Activated CD4-positive, alpha-beta T cell treated with anti-CD3 and anti-CD28 coated beads, Interleukin-2, amount 50 U/mL, for 16 hours (primary cell): ENCODE results near the gene KIF16B.

Experiments used
- DNase-seq: peaks from one replicate; pipeline ENCODE4 v3.0.0-alpha.2; 2020

The KIF16B gene

DNA sequence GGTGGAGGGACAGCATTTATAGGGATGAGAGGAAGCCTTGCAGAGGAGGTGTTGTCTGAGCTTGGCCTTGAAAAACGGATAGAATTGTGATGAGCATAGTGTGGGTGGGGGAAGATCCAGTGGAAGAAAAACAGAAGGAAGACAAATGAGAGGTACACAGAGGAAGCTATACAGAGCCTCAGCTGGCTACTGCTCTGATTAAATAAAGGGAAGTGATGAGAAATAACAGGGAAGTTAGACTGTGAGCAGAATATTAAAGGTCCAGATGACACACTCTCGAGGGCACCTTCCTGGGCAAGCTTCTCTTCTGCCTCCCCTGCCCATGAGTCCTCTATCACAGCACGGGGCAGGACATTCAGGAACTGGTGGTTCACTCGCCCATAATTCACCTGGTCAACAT, 182.3 kb downstream of the KIF16B start:
- DNase-seq: no peak

DNA sequence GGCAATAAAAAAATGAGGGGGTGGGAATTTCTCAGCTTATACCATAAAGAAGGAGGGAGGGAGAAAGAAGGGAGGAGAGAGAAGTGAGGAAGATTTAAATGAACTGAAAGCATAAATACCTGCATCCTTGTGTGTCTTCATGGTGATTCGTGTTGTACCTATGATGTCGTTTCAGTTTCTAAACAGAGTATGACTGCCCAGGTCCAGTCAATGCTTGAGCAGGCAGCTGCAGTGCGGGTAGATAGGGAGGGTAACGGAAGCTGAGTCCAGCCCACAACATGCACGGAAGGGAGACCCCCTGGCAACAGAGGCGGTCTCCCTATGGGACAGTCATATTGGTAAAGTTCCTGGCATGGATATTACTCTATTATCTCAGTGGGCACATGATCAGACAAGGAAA, 184.5 kb downstream of the KIF16B start:
- no peak for DNase-seq

DNA sequence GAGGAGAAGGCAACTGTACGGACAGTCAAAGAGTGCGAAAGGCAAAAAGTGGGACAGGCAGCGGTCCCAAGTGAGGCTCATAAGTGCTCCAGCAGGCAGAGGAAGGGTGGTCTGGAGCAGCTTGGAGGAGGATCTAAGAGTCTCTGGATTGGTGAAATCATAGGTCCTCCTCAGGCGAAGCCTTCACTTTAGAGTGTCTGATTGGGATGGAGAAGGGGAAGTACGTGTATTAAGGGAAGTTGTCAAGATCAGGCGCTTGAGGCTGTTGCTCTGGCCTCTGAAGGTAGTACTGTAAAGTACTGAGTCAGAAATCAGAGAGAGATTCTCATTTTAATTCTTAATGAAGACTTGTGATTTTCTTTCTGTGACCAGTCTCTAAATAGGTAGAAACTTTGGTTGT, 185.6 kb downstream of the KIF16B start:
- DNase-seq: no peak

DNA sequence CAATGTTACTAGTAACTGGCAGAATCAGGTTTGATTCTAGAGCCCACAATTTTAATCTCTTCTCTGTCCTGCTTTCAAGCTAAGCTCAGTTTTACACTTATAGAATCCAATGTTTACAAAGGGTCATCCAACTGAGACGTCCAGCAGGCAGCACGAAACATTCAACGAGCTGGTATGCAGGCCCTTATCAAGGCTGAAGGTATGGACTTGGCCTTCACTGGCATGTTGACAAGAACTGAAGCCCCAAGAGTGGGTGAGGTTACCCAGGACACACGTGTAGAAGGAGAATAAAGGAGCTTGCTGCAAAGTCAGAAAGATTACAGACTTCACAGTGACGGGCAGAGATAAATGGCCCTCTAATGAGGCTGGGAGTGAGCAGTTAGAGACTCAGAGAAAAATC, 187.4 kb downstream of the KIF16B start:
- no peak for DNase-seq

GRCh38 chr20:16385462-16385861, 187.8 kb downstream of the KIF16B start:
- no peak for DNase-seq

DNA sequence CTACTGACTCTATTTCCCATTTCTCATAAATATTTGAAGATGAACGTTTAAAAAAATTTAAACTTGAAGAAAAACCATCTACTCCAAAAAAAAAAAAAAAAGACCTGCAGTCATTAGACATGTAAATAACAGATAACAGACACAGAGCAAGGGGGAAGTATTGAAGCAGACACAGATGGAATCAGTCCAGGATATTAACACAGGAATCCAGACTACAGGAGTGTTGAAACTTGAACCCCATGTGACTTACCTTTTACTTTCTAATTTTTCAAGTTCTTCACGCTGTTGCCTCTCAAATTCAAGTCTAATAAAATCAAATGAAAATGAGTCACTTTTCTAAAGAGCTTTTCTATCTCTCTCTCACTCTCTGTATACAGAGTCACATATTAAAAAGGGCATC, 191.8 kb downstream of the KIF16B start:
- no peak for DNase-seq

DNA sequence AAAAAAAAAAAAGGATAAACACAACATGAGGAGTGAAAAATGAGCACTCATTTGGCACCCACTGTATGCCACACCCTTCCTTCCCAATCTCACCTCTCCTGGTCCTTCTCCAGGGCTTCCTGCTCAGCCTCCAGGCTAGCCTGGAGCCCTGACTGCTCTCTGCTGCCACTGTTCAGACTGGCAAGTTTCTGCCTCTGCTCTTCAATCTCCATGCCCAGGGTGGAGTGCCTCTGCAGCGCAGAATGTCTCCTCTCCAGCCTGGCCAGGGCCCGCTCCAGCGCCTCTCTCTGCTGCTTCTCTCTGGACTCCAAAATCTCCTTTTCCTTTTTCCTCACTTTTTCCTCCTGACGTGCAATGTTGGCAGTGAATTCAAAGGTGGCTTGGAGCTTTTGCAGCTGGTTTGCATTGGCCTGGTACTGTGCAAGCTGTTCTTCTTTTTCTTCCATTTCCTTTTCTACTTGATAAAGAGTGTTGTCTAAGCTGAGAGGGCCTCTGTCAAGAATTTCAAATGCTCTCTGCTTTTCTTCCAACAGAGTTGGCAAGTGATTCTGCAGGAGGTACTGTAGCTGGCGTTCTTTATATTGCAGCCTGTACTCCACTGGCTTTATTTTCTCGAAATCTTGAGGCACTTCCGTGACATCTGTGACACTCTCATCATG, 194.4 kb downstream of the KIF16B start:
- DNase-seq: no peak

- DNase-seq: no peak
Measured at GRCh38 chr20:16378122-16378521, 195.1 kb downstream of the KIF16B start.

- no peak for DNase-seq
Measured at GRCh38 chr20:16369441-16369840, 203.8 kb downstream of the KIF16B start.

DNA sequence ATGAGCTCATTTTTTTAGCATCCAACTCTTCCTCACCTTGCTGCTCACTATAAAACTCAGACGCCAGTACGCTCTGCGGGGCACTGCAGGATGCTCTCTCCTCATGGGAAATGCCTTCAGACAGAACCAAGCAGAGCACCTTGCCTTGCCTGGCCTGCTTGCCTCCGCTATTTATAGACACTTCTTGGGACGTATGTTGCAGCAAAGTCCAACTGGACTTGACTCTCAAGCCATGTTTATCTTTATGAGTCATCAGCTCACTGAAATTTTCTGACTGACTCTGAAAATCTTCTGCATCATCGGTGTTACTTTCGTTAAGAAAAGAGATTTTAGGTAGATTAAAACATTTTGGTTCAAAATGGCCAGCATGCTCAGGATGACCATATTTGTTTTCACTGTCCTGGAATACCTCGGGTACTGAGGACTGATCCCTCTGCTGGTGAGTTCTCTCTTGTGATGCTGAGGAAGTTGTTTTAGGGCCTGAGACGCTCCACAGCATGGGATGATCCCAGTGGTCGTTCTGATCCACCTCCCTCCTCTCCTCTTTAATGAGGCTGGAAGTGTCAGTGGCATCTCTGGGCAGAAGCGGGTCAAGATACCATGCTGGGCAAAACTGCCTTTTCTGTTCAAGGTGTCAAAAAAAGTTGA, 204.5 kb downstream of the KIF16B start:
- DNase-seq: no peak

- DNase-seq: no peak
Measured at GRCh38 chr20:16367948-16368560, 205.2 kb downstream of the KIF16B start.

DNA sequence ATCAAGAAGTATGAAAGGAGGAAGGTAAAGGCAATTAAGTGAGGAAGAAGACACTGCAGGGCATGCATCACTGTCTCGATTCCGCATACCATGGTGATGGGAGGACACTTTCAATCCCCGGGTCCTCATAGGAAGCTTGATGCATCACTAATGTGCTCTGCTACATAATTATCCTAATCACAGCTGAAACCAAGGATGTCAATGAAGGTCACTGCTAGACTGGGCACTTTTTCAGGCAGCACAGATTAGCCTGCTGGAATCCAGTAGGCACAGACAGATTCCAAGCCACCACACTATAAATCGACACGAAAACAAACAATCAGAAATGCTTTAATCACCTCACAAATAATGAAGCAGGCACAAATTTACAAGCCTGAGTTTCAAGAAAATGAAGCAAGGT, 206.7 kb downstream of the KIF16B start:
- DNase-seq: no peak

DNA sequence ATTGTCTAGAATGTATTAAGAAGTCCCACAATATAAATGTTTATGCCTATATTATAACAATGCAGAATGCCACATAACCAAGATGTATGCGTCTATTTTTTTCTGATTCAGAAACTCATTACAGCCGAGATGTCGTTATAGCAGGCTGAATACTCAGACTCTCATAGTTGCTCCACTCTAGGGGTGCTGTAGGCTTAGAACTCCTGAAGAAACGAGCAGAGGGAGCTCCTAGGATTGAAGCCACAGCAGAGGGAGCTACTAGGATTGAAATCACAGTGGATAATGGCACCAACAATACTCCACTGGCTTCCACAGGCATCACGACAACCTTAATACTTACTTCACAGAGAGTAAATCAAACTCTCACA, 208.9 kb downstream of the KIF16B start:
- DNase-seq: no peak

DNA sequence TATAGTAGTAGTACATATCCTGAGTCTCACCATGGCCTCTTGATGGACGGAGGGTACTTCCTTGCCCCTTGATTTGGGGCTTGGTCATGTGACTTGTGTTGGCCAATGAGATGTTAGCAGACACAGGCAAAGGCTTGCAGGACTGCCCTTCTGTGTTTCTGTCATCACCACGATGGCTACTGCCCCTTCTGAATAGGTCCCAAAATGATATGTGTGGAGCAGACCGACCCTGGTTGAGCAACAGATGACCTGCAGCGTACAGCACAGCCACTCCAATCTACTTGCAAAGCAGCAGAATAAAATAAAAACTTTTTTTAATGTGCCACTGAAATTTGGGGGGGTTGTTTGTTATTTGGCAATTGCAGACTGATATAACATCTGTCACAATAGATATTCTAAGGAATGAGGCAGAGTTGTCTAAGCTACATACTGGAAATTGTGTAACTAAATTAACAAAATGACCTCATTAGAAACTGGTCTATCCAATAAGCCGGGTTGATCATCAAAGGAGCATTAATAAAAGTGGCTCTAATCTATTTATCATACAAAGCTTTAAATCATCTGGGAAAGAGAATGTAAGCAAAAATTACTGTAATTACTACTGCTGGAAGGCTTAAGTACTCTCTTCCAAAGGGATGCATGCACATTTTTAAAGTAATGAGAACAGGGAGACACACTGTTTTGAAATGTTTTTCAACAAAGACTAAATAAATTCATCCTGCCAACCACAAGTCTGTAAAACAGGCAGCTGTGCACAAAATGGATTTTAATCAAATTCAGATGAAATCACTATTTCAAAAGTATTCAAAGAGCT, 209.5 kb downstream of the KIF16B start:
- DNase-seq: no peak

DNA sequence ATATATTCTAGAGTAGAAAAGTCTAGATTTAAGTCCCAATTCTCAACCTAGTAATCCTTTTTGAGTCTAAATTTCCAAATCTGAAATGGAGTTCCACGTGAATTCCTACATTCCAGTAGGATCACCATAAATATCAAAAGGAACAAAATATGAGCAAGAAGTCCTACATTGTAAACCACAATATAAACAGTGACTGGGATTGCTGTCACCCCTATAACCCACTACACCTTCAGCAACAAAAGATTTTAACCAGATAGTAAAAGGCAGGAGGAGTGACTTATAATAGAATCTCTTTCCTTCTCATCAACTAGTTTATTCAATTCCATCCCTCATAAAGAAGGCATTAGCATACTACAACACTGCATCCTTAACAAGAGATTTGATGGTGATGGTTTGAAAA, 210.6 kb downstream of the KIF16B start:
- DNase-seq: no peak

DNA sequence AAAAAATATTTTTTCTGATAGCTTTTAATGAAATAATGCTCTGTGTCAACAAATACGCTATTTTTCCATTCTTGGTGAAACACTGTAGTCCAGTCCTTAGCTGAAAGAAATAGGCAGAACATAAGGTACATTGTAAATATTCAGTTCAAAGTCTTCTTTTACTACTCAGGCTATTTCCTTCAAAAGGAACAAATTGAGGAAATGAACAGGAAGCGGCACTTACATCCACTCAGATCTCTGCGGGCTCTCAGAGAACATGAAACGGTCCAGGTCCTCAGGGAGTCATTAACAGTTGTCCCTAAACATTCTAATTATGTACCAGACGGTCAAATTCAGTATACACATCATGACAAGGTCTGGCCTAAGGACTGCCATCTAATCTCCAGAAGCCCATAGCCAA, 212.6 kb downstream of the KIF16B start:
- DNase-seq: no peak

GRCh38 chr20:16353417-16353781, 219.8 kb downstream of the KIF16B start:
- DNase-seq: no peak

DNA sequence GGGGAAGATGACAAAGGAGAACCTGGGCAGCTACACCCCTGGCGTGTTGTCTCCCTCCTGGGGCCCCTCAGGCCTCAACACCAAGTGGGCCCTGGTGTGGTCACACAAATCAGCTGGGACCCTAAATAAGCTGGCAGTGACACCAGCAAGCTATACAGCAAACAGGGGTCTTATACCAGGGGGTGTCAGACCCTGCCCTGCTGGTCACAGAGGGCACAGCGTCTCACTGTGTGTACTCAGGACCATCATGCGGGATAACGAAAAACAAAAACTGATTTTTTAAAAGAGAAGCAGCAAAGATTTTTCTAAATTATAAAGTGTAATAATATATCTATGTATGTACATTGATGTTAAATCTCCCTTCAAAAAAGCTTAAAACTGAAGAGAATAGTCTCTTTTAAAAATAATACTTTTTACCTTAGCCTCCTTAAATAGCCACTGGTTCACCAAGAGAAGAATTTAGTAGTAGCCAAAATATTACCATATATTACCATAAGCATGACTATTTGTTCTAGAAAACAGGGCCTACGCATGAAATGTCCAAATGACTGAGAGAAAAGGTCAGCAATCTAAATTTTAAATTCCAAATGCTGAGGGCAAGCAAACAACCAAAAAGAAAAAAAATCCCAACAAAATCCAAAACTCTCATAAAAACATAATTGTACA, 220.4 kb downstream of the KIF16B start:
- DNase-seq: no peak

- no peak for DNase-seq
Measured at GRCh38 chr20:16352321-16352720, 220.9 kb downstream of the KIF16B start.

DNA sequence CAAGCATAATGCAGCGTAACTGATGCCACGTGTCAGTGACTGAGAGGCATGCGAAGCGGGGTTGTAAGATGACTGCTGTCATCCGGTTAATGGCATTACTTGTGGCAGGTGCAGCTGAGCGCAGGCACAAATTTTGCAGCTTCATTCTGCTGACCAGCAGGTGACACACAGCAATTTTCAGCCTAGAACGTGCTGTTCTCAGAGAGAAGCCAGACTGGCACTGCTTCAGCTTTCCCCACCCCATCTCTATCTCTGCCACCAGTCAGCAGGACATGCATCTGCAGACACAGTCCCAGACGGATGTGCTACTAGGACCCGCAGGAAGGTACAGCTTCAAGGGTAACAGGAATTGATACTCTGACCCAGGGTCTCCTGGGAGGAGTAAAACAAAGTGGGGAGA, 221.8 kb downstream of the KIF16B start:
- no peak for DNase-seq

DNA sequence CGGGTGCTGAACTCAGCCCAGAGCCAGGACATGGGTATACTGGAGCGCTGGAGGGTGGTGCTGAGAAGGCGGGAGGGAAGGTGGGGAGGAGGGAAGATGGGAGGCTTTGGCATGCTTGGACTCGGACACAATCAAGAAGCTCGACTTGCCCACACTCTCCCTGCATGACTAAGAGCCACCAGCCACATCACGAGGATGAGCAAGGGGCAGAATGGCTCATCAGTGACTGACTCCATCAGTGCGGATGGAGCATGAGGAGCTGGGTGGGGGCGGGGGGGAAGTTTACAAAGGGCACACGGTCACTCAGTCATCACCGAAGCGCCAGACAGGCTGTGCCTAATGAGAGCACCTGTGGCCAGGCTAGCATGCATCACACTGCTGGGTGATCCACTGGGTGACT, 222.8 kb downstream of the KIF16B start:
- DNase-seq: no peak

GRCh38 chr20:16349523-16350260, 223.6 kb downstream of the KIF16B start:
- DNase-seq: no peak

- no peak for DNase-seq
Measured at GRCh38 chr20:16346956-16347355, 226.3 kb downstream of the KIF16B start.
